GM10266 (cell line): Measurements from ENCODE around the gene OSBPL5.
A peak's percentile ranks its signal among the peaks of the same experiment; 100 is the strongest.

ENCODE experiments used
- DNase-seq: peaks from one replicate; pipeline ENCODE4 v3.0.0; 2012; ENCODE audit errors: extremely low spot score
- TF ChIP-seq, protein P1 (sequence below): IDR thresholded peaks from 2 replicates; pipeline ENCODE4 v1.5.1; 2012; ENCODE audit warnings: mild to moderate bottlenecking, low read depth; ENCODE audit not compliant: control insufficient read depth, insufficient read depth; ENCODE audit errors: missing control alignments

The OSBPL5 gene

DNA sequence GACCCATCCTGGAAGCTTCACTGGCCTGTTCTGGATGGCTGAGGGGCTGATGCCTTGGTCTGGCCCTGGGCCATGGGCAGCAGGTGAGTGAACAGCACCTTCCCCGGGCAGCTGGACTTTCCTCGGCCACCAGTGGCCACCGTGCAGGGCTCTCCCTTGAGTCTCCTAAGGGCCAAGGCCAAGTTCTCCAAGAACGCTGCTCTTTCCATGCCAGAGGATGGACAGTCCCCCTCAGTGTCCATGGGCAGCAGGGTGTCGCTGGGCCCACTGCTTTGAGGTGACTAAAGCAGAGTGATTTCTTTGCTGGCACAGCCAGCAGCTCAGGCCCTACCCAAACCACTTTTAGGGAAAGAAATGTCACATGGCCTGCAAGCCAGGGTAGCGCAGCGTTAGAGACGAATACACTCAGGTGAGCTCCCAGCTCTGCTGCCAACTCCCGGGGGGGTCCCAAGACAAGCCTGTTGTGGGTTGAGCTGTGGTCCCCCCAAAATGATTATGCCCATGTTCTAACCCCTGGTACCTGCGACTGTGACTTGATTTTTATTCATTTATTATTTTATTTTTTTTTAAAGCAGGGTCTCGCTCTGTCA lies 104.6 kb downstream of the OSBPL5 start:
- DNase-seq, result no peak
- TF ChIP-seq, protein P1, sequence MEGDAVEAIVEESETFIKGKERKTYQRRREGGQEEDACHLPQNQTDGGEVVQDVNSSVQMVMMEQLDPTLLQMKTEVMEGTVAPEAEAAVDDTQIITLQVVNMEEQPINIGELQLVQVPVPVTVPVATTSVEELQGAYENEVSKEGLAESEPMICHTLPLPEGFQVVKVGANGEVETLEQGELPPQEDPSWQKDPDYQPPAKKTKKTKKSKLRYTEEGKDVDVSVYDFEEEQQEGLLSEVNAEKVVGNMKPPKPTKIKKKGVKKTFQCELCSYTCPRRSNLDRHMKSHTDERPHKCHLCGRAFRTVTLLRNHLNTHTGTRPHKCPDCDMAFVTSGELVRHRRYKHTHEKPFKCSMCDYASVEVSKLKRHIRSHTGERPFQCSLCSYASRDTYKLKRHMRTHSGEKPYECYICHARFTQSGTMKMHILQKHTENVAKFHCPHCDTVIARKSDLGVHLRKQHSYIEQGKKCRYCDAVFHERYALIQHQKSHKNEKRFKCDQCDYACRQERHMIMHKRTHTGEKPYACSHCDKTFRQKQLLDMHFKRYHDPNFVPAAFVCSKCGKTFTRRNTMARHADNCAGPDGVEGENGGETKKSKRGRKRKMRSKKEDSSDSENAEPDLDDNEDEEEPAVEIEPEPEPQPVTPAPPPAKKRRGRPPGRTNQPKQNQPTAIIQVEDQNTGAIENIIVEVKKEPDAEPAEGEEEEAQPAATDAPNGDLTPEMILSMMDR, result no peak

DNA sequence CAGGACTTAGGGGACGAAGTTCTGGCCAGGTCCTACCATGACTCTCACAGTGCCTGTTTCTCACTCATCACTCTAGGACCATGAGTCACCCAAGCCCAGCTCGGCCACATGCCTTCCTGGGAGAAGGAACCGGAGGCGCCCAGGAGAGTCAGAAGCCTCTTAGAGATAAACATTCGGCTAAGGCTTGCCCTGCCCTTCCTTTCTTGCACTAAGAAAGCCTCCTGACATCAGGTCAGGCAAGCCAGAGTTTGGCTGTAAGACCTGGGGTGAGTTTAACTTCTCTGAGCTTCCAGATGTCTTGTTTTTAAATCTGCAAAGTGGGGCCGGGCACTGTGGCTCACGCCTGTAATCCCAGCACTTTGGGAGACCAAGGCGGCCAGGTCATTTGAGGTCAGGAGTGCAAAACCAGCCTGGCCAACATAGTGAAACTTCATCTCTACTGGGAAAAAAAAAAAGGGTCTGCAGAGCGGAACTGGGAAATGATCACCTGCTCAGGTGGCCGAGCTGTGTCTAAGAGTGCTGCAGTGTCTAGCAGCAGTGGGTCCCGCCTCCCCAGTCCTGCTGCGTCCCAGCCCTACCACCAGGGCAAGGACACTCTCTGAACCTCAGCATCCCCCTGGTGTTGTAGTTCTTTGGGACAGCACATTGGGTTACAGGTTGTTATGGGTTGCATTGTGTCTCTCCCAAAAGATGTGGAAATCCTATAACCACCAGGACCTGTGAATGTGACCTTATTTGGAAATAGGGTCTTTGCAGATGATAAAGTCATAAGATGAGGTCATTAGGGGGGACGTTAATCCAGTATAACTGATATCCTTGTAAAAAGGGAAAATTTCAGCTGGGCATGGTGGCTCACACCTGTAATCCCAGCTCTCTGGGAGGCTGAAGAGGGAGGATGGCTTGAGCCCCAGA lies 106.1 kb downstream of the OSBPL5 start:
- DNase-seq, result no peak
- TF ChIP-seq, protein P1, result no peak

DNA sequence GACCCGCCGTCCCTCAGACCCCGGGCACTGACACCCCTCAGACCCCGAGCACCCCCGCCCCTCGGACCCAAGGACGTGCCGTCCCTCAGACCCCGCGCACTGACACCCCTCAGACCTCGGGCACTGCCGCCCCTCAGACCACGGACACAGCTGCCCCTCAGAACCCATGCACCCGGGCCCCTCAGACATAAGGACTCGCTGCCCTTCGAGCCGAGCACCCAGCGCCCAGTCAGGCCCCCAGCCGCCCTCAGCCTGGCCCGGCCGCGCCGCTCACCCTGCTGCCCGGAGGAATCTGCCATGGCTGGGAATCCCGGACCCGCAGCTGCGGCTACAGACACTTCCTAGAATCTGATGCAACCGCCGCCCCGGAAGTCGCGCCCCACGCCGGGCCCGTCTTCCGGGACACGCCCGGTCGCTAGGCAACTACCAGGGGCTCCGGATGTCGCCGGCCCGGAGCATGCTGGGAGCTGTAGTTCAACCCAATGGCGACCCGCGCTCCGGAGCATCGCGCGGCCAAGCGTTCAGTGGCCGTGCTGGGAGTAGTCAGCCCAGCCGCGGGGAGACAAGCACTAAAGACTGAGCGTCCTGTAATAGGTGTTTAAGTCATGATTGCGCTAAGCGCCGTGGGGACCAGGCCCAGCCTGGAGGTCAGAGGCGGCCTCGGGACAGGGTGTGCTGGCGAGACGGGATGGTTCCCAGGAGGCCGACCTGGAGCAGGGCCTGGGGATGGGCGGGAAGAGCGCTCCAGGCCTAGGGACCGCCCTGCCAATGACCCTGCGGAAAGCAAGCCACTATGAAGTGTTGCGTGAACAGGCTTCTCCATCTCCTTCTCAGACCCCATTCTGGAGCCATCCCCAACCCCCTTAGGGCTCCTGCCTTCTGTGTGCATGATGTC lies 107.8 kb downstream of the OSBPL5 start, which contains the start of gene CARS1:
Gene CARS1, minus strand, starts transcription at position 355 of the 895 bp plus-strand sequence. Its CDS starts 56 bp downstream, at position 299.
- TF ChIP-seq, protein P1, result no peak
- peak; percentile 95 for DNase-seq

DNA sequence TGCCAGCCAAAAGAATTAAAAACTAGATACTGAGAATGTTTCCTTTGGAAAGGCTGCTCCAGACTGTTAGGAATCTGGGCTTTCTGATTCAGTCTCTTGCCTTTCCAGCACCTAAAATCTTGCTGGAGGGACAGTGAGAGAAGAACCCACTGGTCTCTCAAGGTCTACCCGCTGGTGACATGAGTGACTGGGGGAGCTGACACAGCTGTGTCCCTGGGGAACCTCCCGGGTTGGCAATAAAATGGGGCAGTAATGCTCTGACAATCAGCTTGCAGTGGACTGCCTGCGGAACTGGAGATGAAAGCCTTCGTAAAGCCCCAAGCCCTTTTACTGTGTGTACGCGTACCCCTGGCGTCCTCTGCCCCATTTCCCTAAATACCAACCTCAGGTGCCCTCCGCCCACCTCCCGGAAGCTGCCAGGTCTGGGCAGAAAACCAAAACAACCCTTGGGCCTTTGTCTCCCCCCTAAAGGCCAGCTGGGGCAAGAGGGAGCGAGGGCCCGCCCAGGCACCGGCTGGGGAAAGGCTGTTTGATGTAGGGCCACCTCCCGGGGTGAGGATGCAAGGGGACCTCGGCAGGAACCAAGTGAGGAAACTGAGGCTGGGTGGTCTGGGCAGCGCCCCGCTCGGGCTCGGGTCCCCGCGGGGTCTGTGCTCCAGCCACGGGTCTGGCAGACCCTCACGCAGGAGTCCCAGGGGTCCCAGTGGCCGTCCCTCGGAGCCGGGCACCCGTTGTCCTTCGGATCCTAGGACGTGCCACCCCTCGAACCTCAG lies 108.6 kb downstream of the OSBPL5 start:
- TF ChIP-seq, protein P1, result no peak

DNA sequence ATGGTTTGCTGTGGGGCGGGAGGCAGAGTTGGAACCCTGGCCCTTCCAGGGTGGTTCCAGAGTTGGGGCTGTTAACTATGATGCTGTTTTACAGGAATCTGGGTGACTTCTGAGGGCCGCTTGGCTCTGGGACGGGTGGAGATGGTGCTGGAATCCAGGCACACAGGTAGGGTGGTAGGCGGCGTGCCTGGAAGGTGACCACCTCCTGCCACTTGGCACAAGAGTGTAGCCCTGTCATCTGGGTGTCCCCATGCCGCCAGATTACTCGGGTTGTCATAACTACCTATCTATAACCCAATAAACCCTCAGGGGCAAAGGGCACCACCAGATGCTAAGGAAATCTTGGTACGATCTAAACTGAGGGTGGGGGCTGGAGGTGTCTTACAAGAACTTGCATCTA lies 109.2 kb downstream of the OSBPL5 start:
- no peak for DNase-seq
- TF ChIP-seq, protein P1, result no peak

More for the DNA sequence above, 108.6 kb downstream of the OSBPL5 start:
- DNase-seq, result no peak

DNA sequence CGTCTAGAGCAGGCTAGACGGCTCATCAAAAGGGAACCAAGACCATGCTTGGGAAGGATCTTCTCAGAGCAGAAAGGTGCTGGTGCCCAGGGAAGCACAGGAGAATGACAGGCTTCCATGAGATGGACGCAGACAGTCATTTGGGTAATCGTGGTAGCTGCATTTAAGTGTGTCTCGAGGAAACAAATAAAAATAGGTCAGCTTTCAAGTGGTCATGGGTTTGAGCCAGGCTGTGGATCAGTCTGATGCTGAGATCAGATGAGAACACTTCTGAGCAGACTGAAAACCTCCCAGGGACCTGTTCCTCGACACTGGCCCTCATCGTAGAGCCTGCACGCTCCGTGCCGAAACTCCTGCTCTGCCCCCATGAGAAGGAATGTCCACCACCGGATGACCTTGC lies 112.5 kb downstream of the OSBPL5 start:
- TF ChIP-seq, protein P1, result no peak
- DNase-seq, result no peak
